COR-L47 (cell line): ENCODE measurements around the gene TRAFD1.
"Not testable (repeated sequence)": the region's sequence is repeated elsewhere in the genome, so short reads cannot be mapped to it uniquely, and the experiment has no call there.

ENCODE experiments used
- DNase-seq: peaks from one replicate; lab custom pipeline; 2025; lab: John Stamatoyannopoulos, UW

Gene TRAFD1, protein sequence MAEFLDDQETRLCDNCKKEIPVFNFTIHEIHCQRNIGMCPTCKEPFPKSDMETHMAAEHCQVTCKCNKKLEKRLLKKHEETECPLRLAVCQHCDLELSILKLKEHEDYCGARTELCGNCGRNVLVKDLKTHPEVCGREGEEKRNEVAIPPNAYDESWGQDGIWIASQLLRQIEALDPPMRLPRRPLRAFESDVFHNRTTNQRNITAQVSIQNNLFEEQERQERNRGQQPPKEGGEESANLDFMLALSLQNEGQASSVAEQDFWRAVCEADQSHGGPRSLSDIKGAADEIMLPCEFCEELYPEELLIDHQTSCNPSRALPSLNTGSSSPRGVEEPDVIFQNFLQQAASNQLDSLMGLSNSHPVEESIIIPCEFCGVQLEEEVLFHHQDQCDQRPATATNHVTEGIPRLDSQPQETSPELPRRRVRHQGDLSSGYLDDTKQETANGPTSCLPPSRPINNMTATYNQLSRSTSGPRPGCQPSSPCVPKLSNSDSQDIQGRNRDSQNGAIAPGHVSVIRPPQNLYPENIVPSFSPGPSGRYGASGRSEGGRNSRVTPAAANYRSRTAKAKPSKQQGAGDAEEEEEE

GRCh38 chr12:112125250-112125999 lies at the start of gene TRAFD1:
Gene TRAFD1, plus strand, starts transcription at chr12:112125560. Its CDS starts 4,963 bp downstream, at chr12:112130523.
- peak; percentile 97 for DNase-seq

GRCh38 chr12:112087055-112087850 lies 38.1 kb upstream of the TRAFD1 start:
- no peak for DNase-seq

- no peak for DNase-seq
These were observed 37.5 kb upstream of the TRAFD1 start for GRCh38 chr12:112087851-112088250.

DNA sequence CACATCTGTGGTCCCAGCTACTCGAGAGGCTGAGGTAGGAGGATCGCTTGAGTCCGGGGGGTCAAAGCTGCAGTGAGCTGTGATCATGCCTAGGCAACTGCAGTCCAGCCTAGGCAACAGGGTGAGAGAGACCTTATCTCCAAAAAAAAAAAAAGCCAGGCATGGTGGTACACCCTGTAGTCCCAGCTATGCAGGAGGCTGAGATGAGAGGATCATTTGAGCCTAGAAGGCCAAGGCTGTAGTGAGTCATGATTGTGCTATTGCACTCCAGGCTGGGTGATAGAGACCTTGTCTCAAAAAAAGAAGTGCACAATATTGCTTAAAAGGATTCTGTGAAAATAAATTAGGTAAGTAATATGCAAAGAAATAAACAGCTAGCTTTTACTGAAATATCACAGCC lies 33.8 kb upstream of the TRAFD1 start:
- DNase-seq: no peak

DNA sequence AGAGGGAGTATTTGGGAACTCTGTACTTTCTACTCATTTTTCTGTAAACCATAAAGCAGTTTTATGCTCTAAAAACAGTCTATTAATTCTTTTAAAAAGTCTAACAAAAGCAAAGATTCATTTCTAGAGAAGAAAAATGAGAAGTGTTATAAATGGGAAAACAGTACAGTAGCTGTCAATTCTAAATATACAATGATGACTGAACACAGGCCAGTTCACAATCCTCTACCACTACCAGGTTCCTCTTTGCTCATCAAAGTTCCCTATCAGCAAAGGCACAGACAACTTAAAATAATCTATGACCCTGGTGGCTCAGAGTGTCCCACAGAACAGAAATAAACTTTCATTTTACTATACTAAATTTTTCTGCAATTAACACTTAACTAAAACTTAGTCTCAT lies 29.3 kb upstream of the TRAFD1 start:
- no peak for DNase-seq

DNA sequence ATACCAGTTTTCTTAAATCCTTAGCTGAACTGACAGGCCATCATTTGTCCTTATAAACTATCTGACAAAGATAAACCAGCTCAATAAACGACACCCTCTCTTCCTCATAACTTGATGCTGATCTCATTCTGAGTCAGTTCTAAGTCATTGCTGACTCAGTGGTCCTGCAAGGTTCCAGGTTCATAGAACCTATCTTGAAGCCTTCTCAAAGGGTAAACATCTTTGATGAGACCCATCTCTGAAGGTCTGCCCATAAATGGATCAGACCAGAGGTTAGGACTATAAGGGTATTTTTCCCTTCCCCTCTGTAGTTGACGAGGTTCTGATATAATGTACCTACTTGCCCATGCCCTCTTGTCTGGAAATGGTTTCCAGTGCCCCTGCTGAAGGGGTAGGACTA lies 28.7 kb upstream of the TRAFD1 start:
- DNase-seq: no peak

- DNase-seq: no peak
These were observed 27.7 kb upstream of the TRAFD1 start for GRCh38 chr12:112097641-112098040.

GRCh38 chr12:112100500-112100899 lies 24.9 kb upstream of the TRAFD1 start:
- not testable (repeated sequence) for DNase-seq

DNA sequence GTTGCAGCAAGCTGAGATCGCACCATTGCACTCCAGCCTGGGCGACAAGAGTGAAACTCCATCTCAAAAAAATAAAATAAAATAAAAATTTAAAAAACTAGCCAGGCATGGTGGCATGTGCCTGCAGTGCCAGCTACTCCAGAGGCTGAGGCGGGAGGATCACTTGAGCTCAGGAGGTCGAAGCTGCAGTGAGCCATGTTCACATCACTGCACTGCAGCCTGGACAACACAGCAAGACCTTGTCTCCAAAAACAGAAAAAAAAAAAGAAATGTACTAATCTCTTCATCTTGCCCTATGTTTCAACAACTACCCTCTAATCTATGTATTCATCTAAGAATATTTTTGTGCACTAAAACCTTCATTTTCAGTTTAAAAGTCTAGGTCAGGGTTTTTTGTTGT lies 23.2 kb upstream of the TRAFD1 start:
- DNase-seq: no peak

GRCh38 chr12:112102746-112103145 lies 22.6 kb upstream of the TRAFD1 start:
- DNase-seq: not testable (repeated sequence)

DNA sequence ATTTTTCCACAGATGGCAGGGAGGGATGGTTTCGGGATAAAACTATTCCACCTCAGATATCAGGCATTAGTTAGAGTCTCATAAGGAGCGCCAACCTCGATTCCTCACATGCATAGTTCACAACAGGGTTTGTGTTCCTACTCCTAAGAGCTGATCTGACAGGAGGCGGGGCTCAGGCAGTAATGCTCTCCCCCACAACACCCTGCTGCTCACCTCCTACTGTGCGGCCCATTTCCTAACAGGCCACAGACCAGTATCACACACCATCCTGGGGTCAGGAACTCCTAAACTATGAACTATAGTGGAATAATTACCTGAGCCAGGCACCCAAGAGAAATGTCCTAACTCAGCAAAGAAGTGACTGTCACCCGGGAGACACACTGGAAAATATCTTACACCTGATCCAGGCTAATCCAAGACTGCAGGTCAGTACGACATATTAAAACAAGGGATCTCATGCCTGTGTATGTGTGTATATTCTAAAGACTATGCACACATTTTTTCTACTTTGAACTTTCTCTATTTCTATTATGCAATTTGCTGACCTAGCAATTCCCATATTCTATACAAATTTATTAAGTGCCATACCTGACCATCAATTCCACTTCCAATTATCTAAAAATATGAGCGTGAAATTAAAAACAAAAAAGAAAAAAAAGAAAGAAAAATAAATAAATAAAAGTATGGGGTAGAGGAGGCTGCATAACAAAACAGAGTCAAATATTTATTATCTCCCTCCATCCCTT lies 21.4 kb upstream of the TRAFD1 start:
- no peak for DNase-seq

DNA sequence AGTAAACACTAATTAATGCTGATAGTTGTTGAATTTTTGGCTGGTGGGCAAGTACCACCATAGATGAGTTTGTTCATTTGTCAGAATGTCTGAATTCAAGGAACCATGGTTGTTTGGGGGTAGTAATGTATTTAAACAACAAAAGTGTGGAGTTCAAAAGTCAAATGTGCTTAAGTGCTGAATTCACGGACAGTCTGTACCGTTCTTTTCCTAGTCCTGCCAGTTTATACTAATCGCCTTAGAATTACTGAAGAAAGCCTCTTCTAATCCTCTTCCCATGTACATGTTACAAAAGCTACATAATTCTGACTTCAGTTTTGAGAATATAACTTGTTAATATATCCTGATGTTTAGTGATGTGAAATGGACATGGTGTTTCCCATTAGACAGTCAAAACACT lies 19.5 kb upstream of the TRAFD1 start:
- no peak for DNase-seq

DNA sequence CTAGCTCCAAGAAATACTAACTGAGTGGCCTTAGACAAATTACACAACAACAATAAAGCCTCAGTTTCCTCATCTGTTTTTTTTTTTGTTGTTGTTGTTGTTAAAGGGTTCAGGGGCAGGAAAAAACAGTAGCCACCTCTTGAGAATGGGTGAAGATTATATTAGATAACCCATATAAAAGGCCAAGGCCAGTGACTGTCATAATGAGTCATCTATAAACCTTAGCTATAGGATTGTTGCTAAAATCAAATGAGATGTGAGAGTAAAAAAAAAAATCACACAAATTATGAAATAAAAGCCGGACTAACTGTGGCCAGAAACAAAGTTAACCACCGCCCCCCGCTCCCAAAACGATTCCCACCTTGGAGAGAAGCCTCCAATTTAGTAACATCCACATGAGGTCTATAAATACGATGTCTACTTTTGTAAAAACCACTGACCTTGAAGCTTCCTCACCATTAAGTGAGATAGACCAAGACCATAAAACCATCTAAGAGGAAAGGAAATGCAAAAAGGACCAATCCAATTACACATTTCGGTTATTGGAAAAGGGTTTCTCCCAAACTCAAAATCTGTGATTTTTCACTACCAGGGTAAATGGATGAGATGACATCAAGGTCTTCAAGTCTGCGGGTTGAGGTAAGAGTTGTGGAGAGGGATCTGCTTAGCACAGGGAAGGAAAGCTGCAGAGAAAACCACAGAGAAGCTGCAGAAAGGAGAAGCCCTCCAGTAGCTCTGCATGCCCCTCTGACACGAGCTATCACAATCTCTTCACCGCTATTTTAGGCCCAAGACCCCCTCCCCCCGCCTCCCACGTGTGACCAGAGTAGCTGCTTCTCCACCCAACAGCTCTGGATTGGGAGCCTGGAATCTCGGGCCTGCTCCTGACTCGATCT lies 17.8 kb upstream of the TRAFD1 start:
- no peak for DNase-seq

DNA sequence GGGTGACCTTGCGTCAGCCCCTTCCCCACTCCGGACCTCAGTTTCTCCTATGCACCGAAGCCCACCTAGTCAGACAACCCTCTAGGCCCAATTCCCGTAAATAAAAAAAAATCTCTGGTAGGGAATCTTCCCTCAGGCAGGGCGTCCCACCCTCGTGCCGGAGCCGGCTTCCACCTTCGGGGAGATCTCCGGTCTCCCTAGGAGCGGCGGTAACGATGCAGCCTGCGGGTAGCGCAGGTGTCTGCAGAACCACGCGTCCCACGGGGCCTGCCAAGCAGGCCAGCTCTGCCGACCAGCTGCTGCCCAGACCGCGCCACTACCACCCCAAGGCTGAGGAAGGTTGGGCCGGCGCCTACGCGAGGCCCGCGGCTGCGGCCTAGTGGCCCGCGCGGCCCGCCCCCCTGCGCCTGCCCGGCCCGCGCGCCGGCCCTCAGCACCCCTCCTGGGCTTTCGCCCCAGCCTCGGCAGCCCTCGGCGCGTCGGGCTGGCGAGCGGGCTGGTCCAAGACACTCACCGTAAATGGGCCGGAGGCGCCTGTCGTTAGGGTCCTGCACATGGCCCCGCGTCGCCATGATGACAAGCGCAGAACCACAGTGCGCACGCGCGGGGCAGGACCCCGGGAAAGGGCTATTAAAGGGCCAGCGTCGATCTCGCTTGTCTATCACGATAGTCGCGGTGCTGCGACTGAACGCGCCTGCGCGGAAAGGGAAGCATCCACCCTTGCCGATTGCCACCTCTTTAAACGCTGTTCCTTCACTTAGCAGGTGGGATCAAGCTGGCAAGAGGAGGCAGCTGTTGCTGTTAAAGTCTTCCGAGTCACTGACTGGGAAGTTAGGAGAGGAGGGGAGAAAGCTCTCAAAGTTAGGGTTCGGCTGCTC lies 16.9 kb upstream of the TRAFD1 start, which contains the start of gene NAA25:
Gene NAA25 (minus strand): TSS at position 582 of the 878 bp plus-strand sequence. CDS start 10 bp downstream, at position 572.
- peak; percentile 74 for DNase-seq

GRCh38 chr12:112110787-112111662 lies 14.3 kb upstream of the TRAFD1 start:
- DNase-seq: not testable (repeated sequence)

- no peak for DNase-seq
These were observed 13.4 kb upstream of the TRAFD1 start for GRCh38 chr12:112111931-112112330.

DNA sequence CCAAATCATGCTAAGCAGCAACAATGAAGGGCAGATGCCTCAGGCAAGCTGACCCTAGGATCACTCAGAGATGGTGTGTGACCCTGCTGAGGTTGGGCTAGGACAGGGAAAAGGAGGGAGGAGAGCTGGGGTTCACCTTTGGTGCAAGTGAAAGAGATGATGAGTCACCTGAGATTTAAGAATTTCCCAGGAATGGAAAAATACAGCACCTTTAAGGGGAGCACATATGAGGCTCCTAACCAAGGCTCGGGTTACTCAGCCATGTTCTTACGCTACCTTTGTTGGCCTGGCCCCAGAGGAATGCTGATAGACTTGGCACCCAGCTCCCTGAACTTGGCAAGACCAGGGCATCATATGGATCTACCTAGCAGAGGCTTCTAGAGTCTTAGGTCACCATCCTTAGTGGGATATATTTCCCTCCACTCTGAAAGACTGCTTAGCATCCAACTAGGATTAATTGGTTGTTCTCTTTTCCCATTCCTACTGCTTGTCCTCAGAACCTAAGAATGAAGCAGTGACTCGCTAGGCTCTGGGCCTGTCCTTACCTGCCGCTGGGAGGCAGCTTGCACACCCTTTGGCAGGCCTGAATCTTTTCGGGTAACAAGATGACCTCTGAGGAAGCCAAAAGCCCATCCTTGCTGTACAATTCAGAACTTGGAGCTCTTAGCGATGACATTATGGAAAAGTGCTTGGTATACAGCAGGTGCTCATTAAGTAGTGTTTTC lies 12.8 kb upstream of the TRAFD1 start:
- DNase-seq: no peak
